GM19372 (cell line): ENCODE results near the gene L1TD1.
"Not testable (repeated sequence)": the region's sequence is repeated elsewhere in the genome, so short reads cannot be mapped to it uniquely, and the experiment has no call there.

ENCODE experiments used
- ATAC-seq: cut with Tn5 transposase; IDR thresholded peaks from one replicate; pipeline ENCODE4 v1.9.1; 2021; ENCODE audit warnings: mild to moderate bottlenecking, low read depth, moderate library complexity; ENCODE audit not compliant: unreplicated experiment

Gene L1TD1

DNA sequence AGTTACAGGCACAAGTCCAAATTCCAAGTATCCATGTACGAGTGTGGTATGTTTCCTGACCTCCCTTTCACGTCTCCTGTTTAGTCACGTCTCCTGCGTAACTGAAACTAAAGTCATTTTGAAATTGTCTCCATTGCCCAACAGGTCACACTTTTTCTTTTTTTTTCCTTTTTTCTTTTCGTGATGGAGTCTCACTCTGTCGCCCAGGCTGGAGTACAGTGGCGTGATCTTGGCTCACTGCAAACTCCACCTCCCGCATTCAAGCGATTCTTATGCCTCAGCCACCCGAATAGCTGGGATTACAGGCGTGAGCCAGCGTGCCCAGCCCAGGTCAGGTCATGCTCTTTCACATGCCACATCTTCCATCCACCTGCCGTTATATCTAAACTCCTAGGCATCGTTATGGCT, 38.2 kb downstream of the L1TD1 start:
- ATAC-seq, result no peak

- no peak for ATAC-seq
Measured at GRCh38 chr1:62233926-62234450, 39.3 kb downstream of the L1TD1 start.

GRCh38 chr1:62234688-62235087, 40.0 kb downstream of the L1TD1 start:
- ATAC-seq, result no peak

- ATAC-seq, result no peak
Measured at GRCh38 chr1:62235576-62235975, 40.9 kb downstream of the L1TD1 start.

DNA sequence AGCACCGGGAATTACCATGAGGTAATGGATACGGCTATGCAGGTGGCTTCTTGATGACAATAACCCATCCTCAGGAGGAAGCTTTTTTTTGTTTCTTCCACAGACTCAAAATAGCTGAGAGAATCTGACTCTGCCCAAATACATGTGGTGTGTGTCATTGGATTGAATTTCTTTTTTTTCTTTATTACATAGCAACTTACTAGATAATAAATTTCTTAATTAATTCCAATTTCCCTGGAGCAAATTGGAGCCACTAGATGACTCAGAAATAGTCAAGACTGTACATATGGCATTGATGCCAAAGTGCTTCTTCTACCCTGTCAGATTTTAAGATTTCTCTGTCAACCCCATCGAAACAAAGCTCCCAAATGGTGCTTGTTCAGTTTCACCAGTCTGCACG, 42.7 kb downstream of the L1TD1 start:
- no peak for ATAC-seq

- no peak for ATAC-seq
Measured at GRCh38 chr1:62237950-62238374, 43.3 kb downstream of the L1TD1 start.

DNA sequence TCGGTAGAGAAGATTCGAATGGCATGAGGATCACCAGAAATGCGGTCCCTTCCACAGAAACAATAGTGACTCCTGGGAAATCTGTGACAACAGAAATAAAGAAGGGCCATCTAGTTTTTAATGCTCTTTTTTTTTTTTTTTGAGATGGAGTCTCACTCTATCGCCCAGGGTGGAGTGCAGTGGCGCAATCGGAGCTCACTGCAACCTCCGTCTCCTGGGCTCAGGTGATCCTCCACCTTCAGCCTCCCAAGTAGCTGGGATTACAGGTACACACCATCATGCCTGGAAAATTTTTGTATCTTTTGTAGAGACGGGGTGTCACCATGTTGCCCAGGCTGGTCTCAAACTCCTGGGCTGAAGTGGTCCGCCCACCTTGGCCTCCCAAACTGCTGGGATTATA, 43.9 kb downstream of the L1TD1 start:
- ATAC-seq, result no peak

DNA sequence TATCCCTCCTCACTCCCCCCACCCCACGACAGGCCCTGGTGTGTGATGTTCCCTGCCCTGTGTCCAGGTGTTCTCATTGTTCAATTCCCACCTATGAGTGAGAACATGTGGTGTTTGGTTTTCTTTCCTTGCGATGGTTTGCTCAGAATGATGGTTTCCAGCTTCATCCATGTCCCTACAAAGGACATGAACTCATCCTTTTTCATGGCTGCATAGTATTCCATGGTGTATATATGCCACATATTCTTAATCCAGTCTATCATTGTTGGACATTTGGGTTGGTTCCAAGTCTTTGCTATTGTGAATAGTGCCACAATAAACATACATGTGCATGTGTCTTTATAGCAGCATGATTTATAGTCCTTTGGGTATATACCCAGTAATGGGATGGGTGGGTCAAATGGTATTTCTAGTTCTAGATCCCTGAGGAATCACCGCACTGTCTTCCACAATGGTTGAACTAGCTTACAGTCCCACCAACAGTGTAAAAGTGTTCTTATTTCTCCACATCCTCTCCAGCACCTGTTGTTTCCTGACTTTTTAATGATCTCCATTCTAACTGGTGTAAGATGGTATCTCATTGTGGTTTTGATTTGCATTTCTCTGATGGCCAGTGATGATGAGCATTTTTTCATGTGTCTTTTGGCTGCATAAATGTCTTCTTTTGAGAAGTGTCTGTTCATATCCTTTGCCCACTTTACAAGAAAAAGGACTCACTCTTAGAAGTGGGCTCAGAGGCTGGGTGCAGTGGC, 45.2 kb downstream of the L1TD1 start:
- not testable (repeated sequence) for ATAC-seq

- ATAC-seq, result no peak
Measured at GRCh38 chr1:62240651-62241370, 46.2 kb downstream of the L1TD1 start.

- no peak for ATAC-seq
Measured at GRCh38 chr1:62241371-62242131, 46.9 kb downstream of the L1TD1 start.

- not testable (repeated sequence) for ATAC-seq
Measured at GRCh38 chr1:62244380-62244779, 49.7 kb downstream of the L1TD1 start.

DNA sequence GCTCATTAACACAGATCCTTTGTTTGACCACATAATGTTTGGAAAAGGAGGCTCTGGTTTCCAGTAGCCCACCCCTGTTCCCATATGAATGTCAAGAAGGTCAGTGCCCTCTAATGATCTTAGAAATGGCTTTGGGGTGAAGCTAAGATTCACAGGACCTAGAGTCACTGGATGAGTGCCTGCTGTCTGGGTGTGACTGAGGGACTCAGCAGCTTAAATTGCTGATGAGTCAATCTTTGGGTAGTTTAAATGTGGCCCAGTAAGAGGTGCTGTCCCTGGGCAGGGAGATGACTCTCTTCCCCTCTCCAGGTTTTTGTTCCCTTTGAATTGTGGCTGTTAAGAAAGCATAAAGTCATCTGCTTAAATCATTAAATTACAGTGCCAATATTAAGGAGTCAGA, 50.6 kb downstream of the L1TD1 start:
- no peak for ATAC-seq

GRCh38 chr1:62247391-62248168, 52.9 kb downstream of the L1TD1 start:
- ATAC-seq, result no peak

GRCh38 chr1:62250126-62250726, 55.6 kb downstream of the L1TD1 start:
- no peak for ATAC-seq

DNA sequence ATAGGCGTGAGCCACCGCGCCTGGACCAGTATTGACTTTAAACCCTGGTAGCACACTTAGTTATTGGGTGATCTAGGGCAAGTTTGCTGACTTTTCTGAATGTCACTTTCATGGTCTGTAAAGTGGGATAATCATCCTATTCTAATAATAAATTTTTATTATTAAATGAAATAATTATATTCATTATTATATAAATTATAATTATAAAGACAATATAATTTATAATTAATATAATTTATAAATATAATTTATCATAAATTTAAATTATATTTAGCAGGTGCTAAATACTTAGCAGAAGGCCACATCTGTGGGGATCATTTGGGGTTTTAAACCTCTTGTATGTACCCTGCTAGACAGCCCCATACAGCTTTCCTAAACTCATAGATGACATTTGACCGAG, 64.9 kb downstream of the L1TD1 start:
- ATAC-seq, result no peak

DNA sequence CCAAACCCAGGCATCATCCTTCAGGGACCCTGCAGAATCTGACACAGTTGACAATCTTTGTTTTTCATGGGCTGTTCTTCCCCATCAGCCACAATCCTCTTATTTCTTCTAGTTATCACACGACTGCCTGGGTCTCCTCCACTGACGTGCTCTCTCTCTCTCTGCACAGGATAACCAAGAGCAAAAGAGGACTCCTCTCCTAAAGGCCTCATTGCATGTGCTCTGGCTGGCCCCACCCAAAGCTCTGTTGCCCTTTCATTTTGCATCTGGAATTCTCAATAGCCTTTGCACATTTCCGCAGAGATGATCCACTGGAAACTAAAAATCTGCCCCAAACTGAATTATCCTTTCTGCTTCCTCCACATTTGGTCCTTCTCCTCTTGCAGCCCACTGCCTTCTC, 66.0 kb downstream of the L1TD1 start:
- ATAC-seq, result no peak
